AG04450 (cell line): ENCODE results near the gene KLF1. TPM values are rescaled to one million over a fixed set of nuclear protein-coding genes. Genes with fewer than 3 reads are reported as not detected.

Source experiments
- CTCF ChIA-PET: fragments of 300-600, 350-600 bp; formaldehyde crosslinking; extraction: SDS; loops from one replicate; lab custom pipeline; 2022; ENCODE audit warnings: antibody characterized with exemption, inconsistent platforms; lab: Charles Lee
- POLR2A ChIA-PET: fragments of 350-600 bp; formaldehyde crosslinking; extraction: SDS; loops from one replicate; lab custom pipeline; 2021; ENCODE audit warnings: antibody characterized with exemption, inconsistent platforms; lab: Yijun Ruan, JAX
- DNase-seq: peaks from one replicate; pipeline ENCODE4 v3.0.0-alpha.2; 2011; ENCODE audit warnings: low read depth, low spot score
- H3K27ac ChIP-seq: one replicate; pipeline ENCODE4 v1.5.1; 2012; ENCODE audit warnings: low read depth, low read length, control low read depth
- H3K27me3 ChIP-seq: one replicate; pipeline ENCODE4 v1.6.0; 2012; ENCODE audit warnings: low read length; ENCODE audit not compliant: control insufficient read depth, insufficient read depth
- H3K4me3 ChIP-seq: 2 replicates; pipeline ENCODE4 v1.5.1; 2011; ENCODE audit warnings: mild to moderate bottlenecking, low read depth, low read length, control low read depth
- H3K9me3 ChIP-seq: 2 replicates; pipeline ENCODE4 v1.5.1; 2012; ENCODE audit warnings: low read length; ENCODE audit not compliant: control insufficient read depth, insufficient read depth
- polyA plus RNA-seq: library from polyadenylated mRNA; depleted of rRNA; stranded (reverse); fragments of >200 nt; gene quantifications from 2 replicates; pipeline ENCODE4 v1.2.3, GENCODE V29; 2011
- TF ChIP-seq, protein P1 (sequence below): IDR thresholded peaks from 2 replicates; pipeline ENCODE4 v1.5.1; 2011; ENCODE audit warnings: low read depth, low read length, control low read depth, inconsistent platforms

KLF1 gene
- polyA plus RNA-seq, 1 experiment, result not detected

DNA sequence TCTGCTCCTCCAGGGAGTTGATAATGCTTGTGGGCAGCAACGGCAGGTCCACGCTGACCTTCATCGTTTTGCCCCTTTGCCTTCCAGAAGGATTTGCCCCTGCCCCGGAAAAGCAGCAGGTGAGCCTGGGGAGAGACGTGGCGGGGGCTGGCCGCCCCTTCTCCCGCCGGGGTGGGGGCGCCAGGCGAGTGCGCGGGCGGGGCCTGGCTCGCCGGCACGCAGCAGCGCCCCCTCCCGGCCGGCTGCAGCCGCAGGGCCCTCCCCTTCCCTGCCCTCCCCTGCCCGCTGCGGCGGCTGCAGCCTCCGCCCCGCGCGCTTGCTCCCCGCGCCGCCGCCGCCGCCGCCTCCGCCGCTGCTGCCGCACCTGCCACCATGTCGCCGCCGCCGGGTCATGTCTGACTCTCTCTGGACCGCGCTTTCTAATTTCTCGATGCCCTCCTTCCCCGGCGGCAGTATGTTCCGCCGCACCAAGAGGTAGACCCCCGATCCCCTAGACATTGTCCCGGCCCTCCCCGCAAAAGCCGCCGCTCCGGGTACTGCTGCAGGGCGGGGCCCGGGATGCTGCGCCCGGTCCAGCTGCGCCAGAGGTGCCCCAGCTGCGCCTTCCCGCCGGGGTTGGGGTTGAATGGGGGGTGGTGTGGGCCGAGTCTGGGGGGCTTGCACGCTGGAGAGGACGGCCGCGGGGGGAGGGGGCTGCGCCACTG lies 48.7 kb downstream of the KLF1 start, which contains the start of gene MAST1:
TSS of gene MAST1 (plus strand) at position 334 of the 704 bp plus-strand sequence. CDS start at position 392, 58 bp downstream.
- POLR2A ChIA-PET, result no interaction called here
- Histone ChIP-seq H3K27me3 (peaks cover 82% of the 10 kb centered on the region), H3K9me3 (peaks cover 5% of the 10 kb centered on the region; the same call in 1 of the 2 replicates), H3K27ac (no peak within 1 kb of the TSS), H3K4me3 (peak within 1 kb of the TSS; percentile 35)
- TF ChIP-seq, protein P1, sequence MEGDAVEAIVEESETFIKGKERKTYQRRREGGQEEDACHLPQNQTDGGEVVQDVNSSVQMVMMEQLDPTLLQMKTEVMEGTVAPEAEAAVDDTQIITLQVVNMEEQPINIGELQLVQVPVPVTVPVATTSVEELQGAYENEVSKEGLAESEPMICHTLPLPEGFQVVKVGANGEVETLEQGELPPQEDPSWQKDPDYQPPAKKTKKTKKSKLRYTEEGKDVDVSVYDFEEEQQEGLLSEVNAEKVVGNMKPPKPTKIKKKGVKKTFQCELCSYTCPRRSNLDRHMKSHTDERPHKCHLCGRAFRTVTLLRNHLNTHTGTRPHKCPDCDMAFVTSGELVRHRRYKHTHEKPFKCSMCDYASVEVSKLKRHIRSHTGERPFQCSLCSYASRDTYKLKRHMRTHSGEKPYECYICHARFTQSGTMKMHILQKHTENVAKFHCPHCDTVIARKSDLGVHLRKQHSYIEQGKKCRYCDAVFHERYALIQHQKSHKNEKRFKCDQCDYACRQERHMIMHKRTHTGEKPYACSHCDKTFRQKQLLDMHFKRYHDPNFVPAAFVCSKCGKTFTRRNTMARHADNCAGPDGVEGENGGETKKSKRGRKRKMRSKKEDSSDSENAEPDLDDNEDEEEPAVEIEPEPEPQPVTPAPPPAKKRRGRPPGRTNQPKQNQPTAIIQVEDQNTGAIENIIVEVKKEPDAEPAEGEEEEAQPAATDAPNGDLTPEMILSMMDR, result no peak
- CTCF ChIA-PET, result no interaction called here
- DNase-seq, result no peak

DNA sequence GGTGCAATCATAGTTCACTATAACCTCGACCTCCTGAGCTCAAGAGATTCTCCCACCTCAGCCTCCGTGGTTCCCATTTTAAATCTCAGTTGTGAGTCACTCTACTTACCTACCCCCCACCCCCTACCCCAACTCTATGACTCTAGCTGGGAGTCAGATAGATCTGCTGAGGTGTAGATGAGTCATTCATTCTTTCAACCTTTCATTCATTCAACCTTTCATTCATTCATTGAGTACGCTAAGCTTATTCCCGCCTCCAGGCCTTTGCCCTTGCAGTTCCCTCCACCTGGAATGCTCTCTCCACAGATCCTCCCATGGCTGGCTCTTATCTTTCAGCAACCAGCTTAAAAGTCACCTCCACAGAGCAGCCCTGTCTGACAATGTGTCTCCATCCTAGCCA lies 49.8 kb downstream of the KLF1 start:
- no peak for DNase-seq
- Histone ChIP-seq H3K27ac (no peak overlapping the region), H3K27me3 (peaks cover 82% of the 10 kb centered on the region), H3K9me3 (peaks cover 5% of the 10 kb centered on the region; the same call in 1 of the 2 replicates), H3K4me3 (no peak overlapping the region)
- TF ChIP-seq, protein P1, result no peak
- POLR2A ChIA-PET, result interaction anchor here (0.7 kb wide), 1 partner anchor 96 kb away, joined by 3 read pairs; the partner anchor contains the start of gene FARSA
- CTCF ChIA-PET, result interaction anchor here (0.5 to 1.4 kb wide), 5 partner anchors 10 to 71 kb away, joined by 4 to 10 read pairs (median 5); no protein-coding TSS in a partner anchor

GRCh38 chr19:12836529-12836863 lies 50.5 kb downstream of the KLF1 start:
- DNase-seq, result no peak
- H3K27ac ChIP-seq, result no peak overlapping the region
- peaks cover 5% of the 10 kb centered on the region; the same call in 1 of the 2 replicates for H3K9me3 ChIP-seq
- ChIA-PET POLR2A (no interaction called here), CTCF (interaction anchor here (1.2 to 1.4 kb wide), 2 partner anchors 12 to 70 kb away, joined by 5 to 6 read pairs; no protein-coding TSS in a partner anchor)
- TF ChIP-seq, protein P1, result no peak
- peaks cover 76% of the 10 kb centered on the region for H3K27me3 ChIP-seq
- H3K4me3 ChIP-seq, result no peak overlapping the region

DNA sequence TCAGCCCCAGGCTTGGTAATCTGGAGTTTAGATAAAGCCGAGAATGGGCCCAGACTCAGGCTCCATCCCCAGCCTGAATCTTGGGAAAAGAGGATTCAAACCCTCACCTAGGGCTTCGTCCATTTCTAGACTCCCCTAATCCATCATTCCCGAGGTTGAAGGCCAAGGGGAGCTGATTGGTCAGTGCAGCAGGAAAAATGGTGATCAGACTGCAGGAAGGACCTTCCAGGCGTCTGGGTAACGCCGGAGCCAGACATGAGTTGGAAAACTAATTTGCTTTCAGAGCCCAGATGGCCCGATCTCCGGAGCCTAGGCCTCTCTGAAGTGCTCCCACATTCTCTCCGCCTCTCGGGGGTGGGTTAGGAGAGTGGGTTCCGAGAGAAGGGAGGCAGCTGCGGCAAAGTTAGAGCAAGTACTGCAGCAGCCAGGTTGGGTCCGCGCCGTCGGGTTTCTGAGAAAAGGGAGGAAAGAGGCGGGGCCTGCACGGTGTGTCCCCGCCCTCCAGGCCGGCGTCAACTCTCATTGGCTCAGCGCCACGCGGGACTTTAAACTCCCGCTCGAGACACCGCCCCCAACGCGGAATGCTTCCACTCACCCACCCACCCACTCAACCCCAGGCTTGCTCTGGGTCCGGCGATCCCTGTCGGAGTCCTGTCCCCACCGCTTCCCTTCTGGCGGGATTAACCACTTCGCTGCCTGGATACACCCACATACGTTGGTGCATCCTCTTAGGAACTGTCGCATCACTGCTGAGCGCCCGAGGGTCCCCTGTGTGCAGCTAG lies 51.8 kb downstream of the KLF1 start:
- Histone ChIP-seq H3K27me3 (peaks cover 66% of the 10 kb centered on the region), H3K27ac (no peak overlapping the region), H3K4me3 (no peak overlapping the region), H3K9me3 (no peaks in the 10 kb centered on the region; the same call in 1 of the 2 replicates)
- ChIA-PET POLR2A (no interaction called here), CTCF (interaction anchor here (0.9 to 1.2 kb wide), 2 partner anchors 13 to 68 kb away, joined by 4 to 5 read pairs; no protein-coding TSS in a partner anchor)
- no peak for DNase-seq
- TF ChIP-seq, protein P1, result no peak
